ENCODE data around the gene SPTSSB.

The SPTSSB gene

GRCh38 chr3:161371441-161372320 lies at the start of gene SPTSSB:
TSS of gene SPTSSB (minus strand) at chr3:161371517. CDS start at chr3:161346323, 25,194 bp downstream.
- peak; percentile 51 to 57 for DNase-seq

- DNase-seq, result no peak
Measured at GRCh38 chr3:161420746-161421145, 49.4 kb upstream of the SPTSSB start.

- no peak for DNase-seq
Measured at GRCh38 chr3:161419555-161420333, 48.4 kb upstream of the SPTSSB start.

GRCh38 chr3:161415506-161416231 lies 44.4 kb upstream of the SPTSSB start:
- no peak for DNase-seq

- no peak for DNase-seq
Measured at GRCh38 chr3:161414907-161415306, 43.6 kb upstream of the SPTSSB start.

- no peak for DNase-seq
Measured at GRCh38 chr3:161413855-161414210, 42.5 kb upstream of the SPTSSB start.

GRCh38 chr3:161413127-161413854 lies 42.0 kb upstream of the SPTSSB start:
- no peak for DNase-seq

- no peak for DNase-seq
Measured at GRCh38 chr3:161412123-161412522, 40.8 kb upstream of the SPTSSB start.

GRCh38 chr3:161409858-161410257 lies 38.5 kb upstream of the SPTSSB start:
- no peak for DNase-seq

- DNase-seq, result peak in 1 of 2 donors; percentile 44
Measured at GRCh38 chr3:161409069-161409468, 37.8 kb upstream of the SPTSSB start.

GRCh38 chr3:161406594-161407555 lies 35.6 kb upstream of the SPTSSB start:
- no peak for DNase-seq

- no peak for DNase-seq
Measured at GRCh38 chr3:161405836-161406235, 34.5 kb upstream of the SPTSSB start.

GRCh38 chr3:161405087-161405486 lies 33.8 kb upstream of the SPTSSB start:
- DNase-seq, result no peak

- no peak for DNase-seq
Measured at GRCh38 chr3:161403251-161403650, 31.9 kb upstream of the SPTSSB start.

GRCh38 chr3:161401389-161401788 lies 30.1 kb upstream of the SPTSSB start:
- no peak for DNase-seq

- no peak for DNase-seq
Measured at GRCh38 chr3:161400650-161401049, 29.3 kb upstream of the SPTSSB start.

- DNase-seq, result peak; percentile 11 to 18
Measured at GRCh38 chr3:161395115-161396012, 24.0 kb upstream of the SPTSSB start.

- no peak for DNase-seq
Measured at GRCh38 chr3:161393803-161394202, 22.5 kb upstream of the SPTSSB start.

GRCh38 chr3:161393310-161393709 lies 22.0 kb upstream of the SPTSSB start:
- DNase-seq, result no peak

GRCh38 chr3:161392853-161393252 lies 21.5 kb upstream of the SPTSSB start:
- no peak for DNase-seq
